ENCODE data around the gene APOC1. TPM values are rescaled to one million over a fixed set of nuclear protein-coding genes. Genes with fewer than 3 reads are reported as not detected.
"Not testable (repeated sequence)": the region's sequence is repeated elsewhere in the genome, so short reads cannot be mapped to it uniquely, and the experiment has no call there.

The APOC1 gene
- total RNA-seq, 3 donors from 2014 or later (not counting 1 experiment from before 2014, with no cell fraction given): not detected

DNA sequence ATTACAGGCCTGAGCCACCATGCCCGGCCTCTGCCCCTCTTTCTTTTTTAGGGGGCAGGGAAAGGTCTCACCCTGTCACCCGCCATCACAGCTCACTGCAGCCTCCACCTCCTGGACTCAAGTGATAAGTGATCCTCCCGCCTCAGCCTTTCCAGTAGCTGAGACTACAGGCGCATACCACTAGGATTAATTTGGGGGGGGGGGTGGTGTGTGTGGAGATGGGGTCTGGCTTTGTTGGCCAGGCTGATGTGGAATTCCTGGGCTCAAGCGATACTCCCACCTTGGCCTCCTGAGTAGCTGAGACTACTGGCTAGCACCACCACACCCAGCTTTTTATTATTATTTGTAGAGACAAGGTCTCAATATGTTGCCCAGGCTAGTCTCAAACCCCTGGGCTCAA lies 4.6 kb upstream of the APOC1 start:
- H3K36me3 Mint-ChIP-seq: no peaks in the 10 kb centered on the region
- Histone ChIP-seq H3K27me3 (ENCODE audit: control insufficient read depth, insufficient read depth, low read length) (peaks cover 18% of the 10 kb centered on the region), H3K4me3 (ENCODE audit: low read length) (no peak overlapping the region), H3K27ac (ENCODE audit: low read length) (no peak overlapping the region), H3K36me3 (ENCODE audit: control insufficient read depth, insufficient read depth, low read length) (no peaks in the 10 kb centered on the region), H3K4me1 (ENCODE audit: control insufficient read depth, insufficient read depth, low read length) (peaks cover 8% of the 10 kb centered on the region), H3K9me3 (ENCODE audit: control insufficient read depth, insufficient read depth, low read length) (no peaks in the 10 kb centered on the region)
- WGBS (ENCODE audit: insufficient coverage): 85% methylated on average over 4 of the region's 5 CpGs
- TF ChIP-seq, protein P1, sequence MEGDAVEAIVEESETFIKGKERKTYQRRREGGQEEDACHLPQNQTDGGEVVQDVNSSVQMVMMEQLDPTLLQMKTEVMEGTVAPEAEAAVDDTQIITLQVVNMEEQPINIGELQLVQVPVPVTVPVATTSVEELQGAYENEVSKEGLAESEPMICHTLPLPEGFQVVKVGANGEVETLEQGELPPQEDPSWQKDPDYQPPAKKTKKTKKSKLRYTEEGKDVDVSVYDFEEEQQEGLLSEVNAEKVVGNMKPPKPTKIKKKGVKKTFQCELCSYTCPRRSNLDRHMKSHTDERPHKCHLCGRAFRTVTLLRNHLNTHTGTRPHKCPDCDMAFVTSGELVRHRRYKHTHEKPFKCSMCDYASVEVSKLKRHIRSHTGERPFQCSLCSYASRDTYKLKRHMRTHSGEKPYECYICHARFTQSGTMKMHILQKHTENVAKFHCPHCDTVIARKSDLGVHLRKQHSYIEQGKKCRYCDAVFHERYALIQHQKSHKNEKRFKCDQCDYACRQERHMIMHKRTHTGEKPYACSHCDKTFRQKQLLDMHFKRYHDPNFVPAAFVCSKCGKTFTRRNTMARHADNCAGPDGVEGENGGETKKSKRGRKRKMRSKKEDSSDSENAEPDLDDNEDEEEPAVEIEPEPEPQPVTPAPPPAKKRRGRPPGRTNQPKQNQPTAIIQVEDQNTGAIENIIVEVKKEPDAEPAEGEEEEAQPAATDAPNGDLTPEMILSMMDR (IDR thresholded peaks at IDR 0.05): no peak
- H3K4me3 Mint-ChIP-seq: no peak overlapping the region
- peaks cover 8 to 17% of the 10 kb centered on the region in 2 donors for H3K4me1 Mint-ChIP-seq
- intact Hi-C loops (cut with micrococcal nuclease): no loop called here
- H3K9me3 Mint-ChIP-seq: no peaks in the 10 kb centered on the region
- no peak for ATAC-seq
- no peak overlapping the region for H3K27ac Mint-ChIP-seq
- H3K27me3 Mint-ChIP-seq (ENCODE audit: low read depth in 2 of 2): peaks cover 43 to 51% of the 10 kb centered on the region in 2 donors
- no peak for DNase-seq

DNA sequence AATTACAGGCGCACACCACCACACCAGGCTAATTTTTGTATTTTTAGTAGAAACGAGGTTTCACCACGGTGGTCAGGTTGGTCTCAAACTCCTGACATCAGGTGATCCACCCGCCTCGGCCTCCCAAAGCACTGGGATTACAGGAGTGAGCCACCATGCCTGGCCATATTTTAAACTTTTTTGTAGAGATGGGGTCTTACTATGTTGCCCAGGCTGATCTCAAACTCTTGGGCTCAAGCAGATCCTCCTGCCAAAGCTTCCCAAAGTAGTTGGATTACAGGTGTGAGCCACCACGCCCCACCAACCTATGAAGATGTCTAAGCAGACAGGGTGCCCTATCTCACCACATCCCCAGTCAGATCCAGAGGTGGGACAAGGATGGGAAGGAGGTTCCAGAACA lies 2.5 kb upstream of the APOC1 start:
- Mint-ChIP-seq H3K4me1 (peaks cover 5 to 11% of the 10 kb centered on the region in 2 donors), H3K27me3 (ENCODE audit: low read depth in 2 of 2) (peaks cover 33 to 43% of the 10 kb centered on the region in 2 donors)
- ATAC-seq; H3K4me3 ChIP-seq (ENCODE audit: low read length); H3K36me3 ChIP-seq (ENCODE audit: control insufficient read depth, insufficient read depth, low read length); H3K36me3 Mint-ChIP-seq; H3K27ac Mint-ChIP-seq; H3K9me3 ChIP-seq (ENCODE audit: control insufficient read depth, insufficient read depth, low read length); DNase-seq; intact Hi-C loops (cut with micrococcal nuclease); H3K4me3 Mint-ChIP-seq; H3K27me3 ChIP-seq (ENCODE audit: control insufficient read depth, insufficient read depth, low read length); H3K9me3 Mint-ChIP-seq; H3K27ac ChIP-seq (ENCODE audit: low read length): not testable (repeated sequence)
- peaks cover 15% of the 10 kb centered on the region for H3K4me1 ChIP-seq (ENCODE audit: control insufficient read depth, insufficient read depth, low read length)
- 89% methylated on average over 6 of the region's 6 CpGs for WGBS (ENCODE audit: insufficient coverage)

DNA sequence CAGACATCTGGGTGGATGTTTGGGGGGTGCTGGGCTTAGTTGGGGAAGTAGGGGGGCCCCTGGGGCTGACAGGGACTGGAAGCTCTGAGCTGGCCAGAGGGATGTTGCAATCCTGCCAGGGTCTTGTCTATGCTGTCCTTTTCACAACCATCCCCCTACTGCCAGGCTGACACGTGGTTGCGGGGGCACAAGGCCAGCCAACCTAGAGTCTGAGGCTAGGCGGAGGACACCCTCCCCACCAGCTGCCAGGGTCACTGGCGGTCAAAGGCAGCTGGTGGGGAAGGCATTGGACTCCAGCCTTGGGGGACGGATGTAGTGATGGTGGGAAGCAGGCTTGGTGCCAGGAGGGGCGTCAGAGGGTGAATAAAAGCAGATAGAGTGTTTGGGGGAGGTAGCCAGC lies 1.6 kb upstream of the APOC1 start:
- Histone ChIP-seq H3K27ac (ENCODE audit: low read length) (no peak overlapping the region), H3K4me3 (ENCODE audit: low read length) (no peak overlapping the region), H3K9me3 (ENCODE audit: control insufficient read depth, insufficient read depth, low read length) (no peaks in the 10 kb centered on the region), H3K4me1 (ENCODE audit: control insufficient read depth, insufficient read depth, low read length) (peaks cover 15% of the 10 kb centered on the region), H3K36me3 (ENCODE audit: control insufficient read depth, insufficient read depth, low read length) (no peaks in the 10 kb centered on the region), H3K27me3 (ENCODE audit: control insufficient read depth, insufficient read depth, low read length) (peaks cover 6% of the 10 kb centered on the region)
- Mint-ChIP-seq H3K4me1 (peaks cover 5 to 11% of the 10 kb centered on the region in 2 donors), H3K9me3 (no peaks in the 10 kb centered on the region), H3K27me3 (ENCODE audit: low read depth in 2 of 2) (peaks cover 30 to 38% of the 10 kb centered on the region in 2 donors), H3K36me3 (no peaks in the 10 kb centered on the region), H3K27ac (no peak overlapping the region), H3K4me3 (no peak overlapping the region)
- ATAC-seq (no peak), DNase-seq (no peak)
- 44% methylated on average over 4 of the region's 6 CpGs for WGBS (ENCODE audit: insufficient coverage)
- intact Hi-C loops (cut with micrococcal nuclease): no loop called here
- TF ChIP-seq, protein P1 (IDR thresholded peaks at IDR 0.05): no peak

DNA sequence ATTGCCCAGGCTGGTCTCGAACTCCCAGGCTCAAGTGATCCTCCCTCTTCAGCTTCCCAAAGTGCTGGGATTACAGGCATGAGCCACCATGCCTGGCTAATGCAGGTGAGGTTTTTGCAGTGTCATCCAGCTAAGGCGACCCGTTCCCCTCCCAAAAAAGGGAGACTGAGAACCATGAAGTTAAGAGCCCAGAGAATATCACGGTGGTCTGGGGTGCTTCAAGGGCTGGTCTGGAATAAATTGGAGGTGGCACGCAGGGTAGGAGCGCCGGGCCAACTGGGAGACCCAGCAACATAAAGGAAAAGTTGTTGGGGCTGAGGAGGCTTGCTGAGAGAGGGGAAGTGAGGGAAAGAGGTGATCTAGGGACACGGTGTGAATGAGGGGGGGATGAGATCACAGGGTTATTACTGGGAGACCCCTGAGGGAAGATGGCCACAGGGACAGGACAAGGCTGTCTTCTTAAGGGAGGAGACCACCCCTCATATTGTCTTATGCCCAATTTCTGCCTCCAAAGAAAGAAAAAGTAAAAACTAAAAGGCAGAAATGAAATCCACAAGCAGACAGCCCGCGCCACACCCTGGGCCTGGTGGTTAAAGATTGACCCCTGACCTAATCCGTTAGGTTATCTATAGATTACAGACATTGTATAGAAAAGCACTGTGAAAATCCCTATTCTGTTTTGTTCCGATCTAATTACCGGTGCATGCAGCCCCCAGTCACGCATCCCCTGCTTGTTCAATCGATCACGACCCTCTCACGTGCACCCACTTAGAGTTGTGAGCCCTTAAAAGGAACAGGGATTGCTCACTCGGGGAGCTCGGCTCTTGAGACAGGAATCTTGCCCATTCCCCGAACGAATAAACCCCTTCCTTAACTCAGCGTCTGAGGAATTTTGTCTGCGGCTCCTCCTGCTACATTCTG lies 636 bp upstream of the APOC1 start:
- Mint-ChIP-seq H3K4me1 (peaks cover 5 to 11% of the 10 kb centered on the region in 2 donors), H3K27me3 (ENCODE audit: low read depth in 2 of 2) (peaks cover 27 to 33% of the 10 kb centered on the region in 2 donors), H3K4me3 (peak overlapping the region; percentile 89), H3K27ac (peak overlapping the region in 1 of 2 donors; percentile 70)
- H3K36me3 Mint-ChIP-seq; H3K27me3 ChIP-seq (ENCODE audit: control insufficient read depth, insufficient read depth, low read length); ATAC-seq; H3K36me3 ChIP-seq (ENCODE audit: control insufficient read depth, insufficient read depth, low read length); H3K4me3 ChIP-seq (ENCODE audit: low read length); H3K9me3 ChIP-seq (ENCODE audit: control insufficient read depth, insufficient read depth, low read length); DNase-seq; H3K9me3 Mint-ChIP-seq; H3K27ac ChIP-seq (ENCODE audit: low read length); intact Hi-C loops (cut with micrococcal nuclease): not testable (repeated sequence)
- WGBS (ENCODE audit: insufficient coverage): 62% methylated on average over 20 of the region's 23 CpGs
- peaks cover 15% of the 10 kb centered on the region for H3K4me1 ChIP-seq (ENCODE audit: control insufficient read depth, insufficient read depth, low read length)
